OCI-LY1 (cell line): ENCODE data around the gene PHLDB2.

Experiments
- CTCF ChIP-seq: fragments of 200-600 bp; sonication (generic), shearing (Covaris generic); IDR thresholded peaks from 2 replicates; pipeline ENCODE4 v1.5.1; 2017; ENCODE audit warnings: mild to moderate bottlenecking, antibody characterized with exemption, low read length, moderate library complexity, mixed read lengths
- EZH2 ChIP-seq: fragments of 200-600 bp; sonication (generic), shearing (Covaris generic); IDR thresholded peaks from 2 replicates; pipeline ENCODE4 v1.8.0; 2017; ENCODE audit warnings: borderline replicate concordance, mixed run types, mild to moderate bottlenecking, antibody characterized with exemption, low read length, moderate library complexity, mixed read lengths

DNA sequence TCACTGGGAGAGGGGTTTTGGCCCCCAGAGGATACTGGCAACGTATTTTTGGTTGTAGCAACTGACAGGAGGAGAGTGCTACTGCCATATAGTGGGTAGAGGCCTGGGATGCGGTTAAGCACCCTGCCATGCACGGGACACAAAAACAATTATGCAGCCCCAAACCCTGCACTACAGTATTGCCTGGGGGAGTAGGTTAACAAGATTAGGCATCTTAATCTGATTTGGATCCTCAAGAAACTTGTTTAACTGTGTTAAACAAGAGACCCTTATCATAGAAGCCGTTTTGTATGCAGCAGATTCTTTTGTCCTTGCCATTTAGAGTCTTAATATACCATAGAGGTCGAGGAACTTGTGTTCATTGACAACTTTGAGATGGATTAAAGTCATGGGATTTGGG is 3.4 kb downstream of the PHLDB2 start:
- TF ChIP-seq CTCF (no peak), EZH2 (no peak)
